Fibroblast of villous mesenchyme (primary cell): ENCODE data around the gene EIF4G3. TPM values are rescaled to one million over a fixed set of nuclear protein-coding genes. Genes with fewer than 3 reads are reported as not detected.

Experiments used
- DNase-seq: peaks from one replicate; pipeline ENCODE4 v3.0.0-alpha.2; 2010; ENCODE audit warnings: low read depth
- H3K4me3 ChIP-seq: 2 replicates; pipeline ENCODE4 v1.5.1; 2011; ENCODE audit warnings: low read depth, mild to moderate bottlenecking, low read length
- total RNA-seq: library from RNA; depleted of rRNA; stranded (reverse); fragments of >200 nt; gene quantifications from 2 replicates; pipeline ENCODE4 v1.2.3, GENCODE V29; 2012
- TF ChIP-seq, protein P1 (sequence below): IDR thresholded peaks from 2 replicates; pipeline ENCODE4 v1.5.1; 2012; ENCODE audit warnings: low read depth, mild to moderate bottlenecking, low read length; ENCODE audit not compliant: insufficient read depth

EIF4G3 gene
- total RNA-seq, 1 donor = 66.5 TPM

DNA sequence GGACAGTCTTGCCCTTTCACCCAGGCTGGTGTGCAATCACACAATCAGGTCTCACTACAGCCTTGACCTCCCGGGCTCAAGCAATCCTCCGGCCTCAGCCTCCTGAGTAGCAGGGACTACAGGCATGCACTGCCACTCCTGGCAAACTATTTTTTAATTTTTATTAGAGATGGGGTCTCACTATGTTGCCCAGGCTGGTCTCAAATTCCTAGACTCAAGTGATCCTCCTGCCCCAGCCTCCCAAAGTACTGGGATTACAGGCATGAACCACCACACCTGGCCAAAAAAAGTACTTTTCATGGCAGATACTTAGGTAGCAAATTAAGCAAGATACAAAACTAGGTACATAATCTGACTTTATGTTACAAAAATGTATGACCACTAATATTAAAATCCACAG lies 8.3 kb downstream of the EIF4G3 start:
- DNase-seq = no peak
- H3K4me3 ChIP-seq = no peak overlapping the region
- TF ChIP-seq, protein P1, sequence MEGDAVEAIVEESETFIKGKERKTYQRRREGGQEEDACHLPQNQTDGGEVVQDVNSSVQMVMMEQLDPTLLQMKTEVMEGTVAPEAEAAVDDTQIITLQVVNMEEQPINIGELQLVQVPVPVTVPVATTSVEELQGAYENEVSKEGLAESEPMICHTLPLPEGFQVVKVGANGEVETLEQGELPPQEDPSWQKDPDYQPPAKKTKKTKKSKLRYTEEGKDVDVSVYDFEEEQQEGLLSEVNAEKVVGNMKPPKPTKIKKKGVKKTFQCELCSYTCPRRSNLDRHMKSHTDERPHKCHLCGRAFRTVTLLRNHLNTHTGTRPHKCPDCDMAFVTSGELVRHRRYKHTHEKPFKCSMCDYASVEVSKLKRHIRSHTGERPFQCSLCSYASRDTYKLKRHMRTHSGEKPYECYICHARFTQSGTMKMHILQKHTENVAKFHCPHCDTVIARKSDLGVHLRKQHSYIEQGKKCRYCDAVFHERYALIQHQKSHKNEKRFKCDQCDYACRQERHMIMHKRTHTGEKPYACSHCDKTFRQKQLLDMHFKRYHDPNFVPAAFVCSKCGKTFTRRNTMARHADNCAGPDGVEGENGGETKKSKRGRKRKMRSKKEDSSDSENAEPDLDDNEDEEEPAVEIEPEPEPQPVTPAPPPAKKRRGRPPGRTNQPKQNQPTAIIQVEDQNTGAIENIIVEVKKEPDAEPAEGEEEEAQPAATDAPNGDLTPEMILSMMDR = no peak

DNA sequence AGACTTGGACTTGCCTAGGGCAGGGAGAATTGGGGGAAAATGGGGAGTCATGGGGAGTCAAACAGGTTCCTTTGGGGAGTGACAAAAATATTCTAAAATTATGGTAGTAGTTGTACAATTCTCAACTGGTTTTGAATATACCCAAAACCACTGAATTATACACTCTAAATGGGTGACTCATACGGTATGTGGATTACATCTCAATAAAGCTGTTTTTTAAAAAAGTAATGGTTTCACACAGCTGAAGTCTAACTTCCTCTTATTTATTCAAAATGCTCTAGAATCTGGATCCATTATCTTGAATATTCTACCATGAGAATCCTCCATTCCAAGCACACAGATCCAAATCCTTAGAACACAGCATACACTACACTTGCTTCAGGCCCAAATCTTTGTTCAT lies 11.1 kb downstream of the EIF4G3 start:
- TF ChIP-seq, protein P1 = no peak
- no peak for DNase-seq
- H3K4me3 ChIP-seq = no peak overlapping the region

DNA sequence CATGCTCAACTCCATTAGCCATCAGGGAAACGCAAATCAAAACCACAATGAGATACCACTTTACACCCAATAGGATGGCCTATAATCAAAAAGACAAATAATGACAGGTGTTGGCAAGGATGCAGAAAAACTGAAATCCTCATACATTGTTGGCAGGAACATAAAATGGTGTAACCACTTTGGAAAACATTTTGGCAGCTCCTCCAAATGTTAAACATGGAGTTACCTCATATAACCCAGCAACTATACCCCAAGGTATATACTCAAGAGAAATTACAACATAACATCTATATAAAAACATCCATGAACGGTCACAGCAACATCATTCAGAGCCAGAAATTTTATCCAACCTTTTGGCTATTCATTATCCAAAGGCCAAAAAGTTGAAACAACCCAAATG lies 11.6 kb downstream of the EIF4G3 start:
- TF ChIP-seq, protein P1 = no peak
- DNase-seq = no peak
- no peak overlapping the region for H3K4me3 ChIP-seq

DNA sequence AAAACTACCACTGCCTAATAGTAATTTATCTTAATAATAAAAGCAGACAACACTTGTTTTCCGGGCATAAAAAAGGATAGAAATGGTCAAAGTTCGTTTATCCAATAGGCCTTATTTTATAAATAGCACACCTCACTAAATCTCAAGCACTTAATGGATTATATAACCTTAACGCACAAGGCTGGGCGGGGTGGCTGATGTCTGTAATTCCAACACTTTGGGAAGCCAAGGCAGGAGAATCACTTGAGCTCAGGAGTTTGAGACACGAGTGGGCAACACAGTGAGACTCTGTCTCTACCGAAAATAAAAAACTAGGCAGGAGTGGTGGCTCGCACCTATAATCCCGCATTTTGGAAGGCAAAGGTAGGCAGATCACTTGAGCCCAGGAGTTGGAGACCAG lies 12.4 kb downstream of the EIF4G3 start:
- H3K4me3 ChIP-seq = no peak overlapping the region
- TF ChIP-seq, protein P1 = no peak
- DNase-seq = no peak

DNA sequence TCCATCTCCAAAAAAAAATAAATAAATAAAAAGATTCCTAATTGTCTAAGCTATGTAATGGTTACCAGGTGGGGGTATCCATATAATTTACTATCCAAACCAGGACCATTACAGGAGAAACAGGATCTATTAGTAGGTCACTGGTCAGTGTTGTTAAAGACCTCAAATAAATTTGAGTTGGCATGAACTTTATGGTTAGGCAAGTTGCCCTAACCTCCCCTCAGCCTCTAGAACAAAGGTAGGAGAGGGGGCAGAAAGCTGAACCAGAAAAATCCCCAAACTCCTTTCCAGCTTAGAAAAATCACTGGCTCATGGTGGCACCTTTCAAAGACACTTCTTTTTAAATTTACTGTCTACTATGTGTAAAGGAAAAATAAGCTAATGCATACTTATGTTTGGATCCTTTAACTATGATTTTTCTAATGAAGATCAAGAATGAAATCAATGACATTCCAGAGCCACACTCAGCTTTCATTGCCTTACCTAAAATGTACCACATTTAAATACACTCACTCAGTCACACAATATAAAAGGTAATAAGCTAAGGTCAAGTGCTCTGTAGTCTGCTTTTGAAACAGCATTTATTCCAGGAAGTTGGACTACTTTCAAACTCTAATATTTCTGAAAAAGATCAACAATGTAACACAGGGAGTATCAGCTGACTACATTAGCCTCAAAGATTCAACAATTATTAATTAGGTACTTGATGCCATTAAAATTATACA lies 13.8 kb downstream of the EIF4G3 start:
- no peak overlapping the region for H3K4me3 ChIP-seq
- no peak for DNase-seq
- TF ChIP-seq, protein P1 = no peak

DNA sequence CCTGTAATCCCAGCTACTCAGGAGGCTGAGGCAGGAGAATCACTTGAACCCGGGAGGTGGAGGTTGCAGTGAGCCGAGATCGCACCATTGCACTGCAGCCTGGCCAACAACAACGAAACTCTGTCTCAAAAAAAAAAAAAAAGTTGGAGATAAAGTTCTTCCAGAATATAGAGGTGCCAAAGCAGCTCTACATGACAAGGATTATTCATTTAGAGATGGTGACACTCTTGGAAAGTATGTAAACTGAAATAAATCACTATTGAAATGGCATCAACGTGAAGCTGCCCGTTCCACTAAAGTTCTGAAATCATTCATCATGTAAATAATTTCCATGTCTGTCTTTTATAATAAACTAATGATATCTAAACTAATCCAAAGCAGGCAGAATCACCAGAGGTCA lies 14.9 kb downstream of the EIF4G3 start:
- TF ChIP-seq, protein P1 = no peak
- no peak for DNase-seq
- no peak overlapping the region for H3K4me3 ChIP-seq
